Neural progenitor cell (in vitro differentiated cells): Measurements from ENCODE around the gene SSBP4. TPM values are rescaled to one million over a fixed set of nuclear protein-coding genes. Genes with fewer than 3 reads are reported as not detected.
"Not testable (repeated sequence)": the region's sequence is repeated elsewhere in the genome, so short reads cannot be mapped to it uniquely, and the experiment has no call there.

Experiments used
- DNase-seq: peaks from one replicate; pipeline ENCODE4 v3.0.0-alpha.2; 2016; ENCODE audit warnings: low spot score
- H2AFZ ChIP-seq: fragments of 200-600 bp; sonication (generic); replicated peaks from 2 replicates; pipeline ENCODE4 v1.6.1; 2016; ENCODE audit warnings: antibody characterized with exemption
- H3F3A ChIP-seq: fragments of 200-600 bp; sonication (generic); 2 replicates; pipeline ENCODE4 v1.6.1; 2016; ENCODE audit warnings: antibody characterized with exemption, low read depth
- H3K27ac ChIP-seq: fragments of 200-600 bp; sonication (generic); 2 replicates; pipeline ENCODE4 v1.5.1; 2016; ENCODE audit warnings: mild to moderate bottlenecking
- H3K27me3 ChIP-seq: fragments of 200-600 bp; sonication (generic); 2 replicates; pipeline ENCODE4 v1.6.1; 2016; ENCODE audit warnings: mild to moderate bottlenecking, moderate library complexity
- H3K36me3 ChIP-seq: fragments of 200-600 bp; sonication (generic); 2 replicates; pipeline ENCODE4 v1.5.1; 2016
- H3K4me1 ChIP-seq: fragments of 200-600 bp; sonication (generic); 2 replicates; pipeline ENCODE4 v1.6.1; 2016; ENCODE audit warnings: mixed run types
- H3K4me2 ChIP-seq: fragments of 200-600 bp; sonication (generic); 2 replicates; pipeline ENCODE4 v1.6.1; 2016
- H3K4me3 ChIP-seq: fragments of 200-600 bp; sonication (generic); 2 replicates; pipeline ENCODE4 v1.5.1; 2016
- H3K79me2 ChIP-seq: fragments of 200-600 bp; sonication (generic); 2 replicates; pipeline ENCODE4 v1.6.1; 2016; ENCODE audit warnings: low read depth
- H3K9ac ChIP-seq: fragments of 200-600 bp; sonication (generic); 2 replicates; pipeline ENCODE4 v1.6.1; 2016
- H3K9me3 ChIP-seq: fragments of 200-600 bp; sonication (generic); 2 replicates; pipeline ENCODE4 v1.5.1; 2016; ENCODE audit warnings: low read depth
- H4K20me1 ChIP-seq: fragments of 200-600 bp; sonication (generic); 2 replicates; pipeline ENCODE4 v1.6.1; 2016; ENCODE audit warnings: low read depth
- H3K27ac Mint-ChIP-seq: 3 replicates; pipeline ENCODE4 v1.8.0; 2021; ENCODE audit warnings: mixed read lengths
- H3K27me3 Mint-ChIP-seq: 2 replicates; pipeline ENCODE4 v1.8.0; 2022; ENCODE audit warnings: low read depth, mild to moderate bottlenecking, inconsistent platforms, moderate library complexity, mixed read lengths; ENCODE audit not compliant: insufficient read depth
- H3K36me3 Mint-ChIP-seq: 3 replicates; pipeline ENCODE4 v1.8.0; 2021; ENCODE audit warnings: mixed read lengths
- H3K4me1 Mint-ChIP-seq: 3 replicates; pipeline ENCODE4 v1.8.0; 2021; ENCODE audit warnings: mixed read lengths
- H3K4me3 Mint-ChIP-seq: 3 replicates; pipeline ENCODE4 v1.8.0; 2021; ENCODE audit warnings: mild to moderate bottlenecking, moderate library complexity, mixed read lengths
- H3K9me3 Mint-ChIP-seq: 3 replicates; pipeline ENCODE4 v1.8.0; 2020; ENCODE audit warnings: mixed read lengths
- CTCF ChIP-seq: fragments of 200-600 bp; sonication (generic); IDR thresholded peaks from 2 replicates; pipeline ENCODE4 v1.5.1; 2017; ENCODE audit warnings: antibody characterized with exemption, mild to moderate bottlenecking
- EZH2 ChIP-seq: fragments of 200-600 bp; sonication (generic); IDR thresholded peaks from 2 replicates; pipeline ENCODE4 v1.6.1; 2017; ENCODE audit warnings: antibody characterized with exemption, mild to moderate bottlenecking, moderate library complexity
- EZH2phosphoT487 ChIP-seq: fragments of 200-600 bp; sonication (generic); IDR thresholded peaks from 2 replicates; pipeline ENCODE4 v1.6.1; 2017; ENCODE audit warnings: antibody characterized with exemption
- total RNA-seq: library from RNA; depleted of rRNA; stranded (reverse); fragments of >200 nt; gene quantifications from 2 replicates; pipeline ENCODE4 v1.2.3, GENCODE V29; 2015; ENCODE audit warnings: low replicate concordance

Gene SSBP4
- total RNA-seq, 1 donor from 2014 or later: 21.1 TPM

DNA sequence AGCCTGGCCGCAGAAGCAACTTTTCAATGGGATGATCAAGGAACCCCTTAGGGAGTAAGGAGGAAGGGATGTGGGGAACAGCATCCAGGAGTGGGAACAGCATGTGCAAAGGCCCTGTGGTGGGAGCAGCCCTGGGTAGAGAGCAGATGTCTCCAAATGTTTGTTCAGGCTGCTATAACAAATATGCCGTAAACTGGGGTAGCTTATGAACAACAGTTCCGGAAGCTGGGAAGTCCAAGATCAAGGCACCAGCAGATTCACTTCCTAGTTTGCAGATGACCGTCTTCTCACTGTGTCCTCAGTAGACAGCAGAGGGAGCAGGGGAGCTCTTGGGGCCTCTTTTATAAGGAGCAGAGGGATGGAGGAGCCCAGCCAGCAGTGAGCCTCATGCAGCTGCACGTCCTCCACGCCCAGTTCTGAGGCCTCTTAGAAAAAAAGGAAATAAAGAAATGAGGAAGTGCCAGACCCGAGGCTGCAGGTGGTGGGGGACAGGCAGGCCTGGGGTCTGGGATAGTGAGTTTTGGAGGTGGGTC is 17.6 kb upstream of the SSBP4 start:
- Histone ChIP-seq H3K4me3 (no peak overlapping the region), H3K79me2 (no peaks in the 10 kb centered on the region), H2AFZ (no peak overlapping the region), H3K4me2 (no peak overlapping the region), H3K27ac (no peak overlapping the region), H4K20me1 (no peaks in the 10 kb centered on the region), H3F3A (peaks cover 3% of the 10 kb centered on the region), H3K4me1 (peaks cover 6% of the 10 kb centered on the region), H3K36me3 (no peaks in the 10 kb centered on the region), H3K9ac (no peak overlapping the region), H3K9me3 (no peaks in the 10 kb centered on the region), H3K27me3 (peaks cover 5% of the 10 kb centered on the region)
- DNase-seq: peak; percentile 57
- H3K9me3 Mint-ChIP-seq: no peaks in the 10 kb centered on the region
- peak; percentile 41 for TF ChIP-seq CTCF
- no peak for TF ChIP-seq EZH2phosphoT487
- TF ChIP-seq EZH2: no peak
- no peak overlapping the region for H3K4me3 Mint-ChIP-seq
- H3K4me1 Mint-ChIP-seq: peaks cover 28% of the 10 kb centered on the region
- H3K36me3 Mint-ChIP-seq: no peaks in the 10 kb centered on the region
- peaks cover 6% of the 10 kb centered on the region for H3K27me3 Mint-ChIP-seq
- peak overlapping the region; percentile 80 for H3K27ac Mint-ChIP-seq

DNA sequence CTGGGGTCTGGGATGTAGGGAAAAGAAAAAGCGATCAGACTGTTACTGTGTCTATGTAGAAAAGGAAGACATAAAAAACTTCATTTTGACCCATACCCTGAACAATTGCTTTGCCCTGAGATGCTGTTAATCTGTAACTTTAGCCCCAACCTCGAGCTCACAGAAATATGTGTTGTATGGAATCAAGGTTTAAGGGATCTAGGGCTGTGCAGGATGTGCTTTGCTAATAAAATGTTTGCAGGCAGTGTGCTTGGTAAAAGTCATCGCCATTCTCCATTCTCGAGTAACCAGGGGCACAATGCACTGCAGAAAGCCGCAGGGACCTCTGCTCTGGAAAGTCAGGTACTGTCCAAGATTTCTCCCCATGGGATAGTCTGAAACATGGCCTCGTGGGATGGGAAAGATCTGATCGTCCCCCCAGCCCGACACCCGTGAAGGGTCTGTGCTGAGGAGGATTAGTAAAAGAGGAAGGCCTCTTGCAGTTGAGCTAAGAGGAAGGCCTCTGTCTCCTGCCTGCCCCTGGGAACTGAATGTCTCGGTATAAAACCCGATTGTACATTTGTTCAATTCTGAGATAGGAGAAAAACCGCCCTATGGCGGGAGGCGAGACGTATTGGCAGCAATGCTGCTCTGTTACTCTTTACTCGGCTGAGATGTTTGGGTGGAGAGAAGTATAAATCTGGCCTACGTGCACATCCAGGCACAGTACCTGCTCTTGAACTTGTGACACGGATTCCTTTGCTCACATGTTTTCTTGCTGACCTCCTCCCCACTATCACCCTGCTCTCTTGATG is 16.5 kb upstream of the SSBP4 start:
- not testable (repeated sequence) for H3K9me3 ChIP-seq, H3K27ac ChIP-seq, H3K79me2 ChIP-seq, H3K4me3 Mint-ChIP-seq, H3F3A ChIP-seq, H3K4me1 ChIP-seq, H3K27me3 ChIP-seq, H3K27me3 Mint-ChIP-seq, H3K4me2 ChIP-seq, H3K36me3 ChIP-seq, DNase-seq, H4K20me1 ChIP-seq, H3K4me3 ChIP-seq, H2AFZ ChIP-seq, H3K36me3 Mint-ChIP-seq, H3K9ac ChIP-seq, H3K9me3 Mint-ChIP-seq
- H3K4me1 Mint-ChIP-seq: peaks cover 20% of the 10 kb centered on the region
- H3K27ac Mint-ChIP-seq: peak overlapping the region; percentile 74

DNA sequence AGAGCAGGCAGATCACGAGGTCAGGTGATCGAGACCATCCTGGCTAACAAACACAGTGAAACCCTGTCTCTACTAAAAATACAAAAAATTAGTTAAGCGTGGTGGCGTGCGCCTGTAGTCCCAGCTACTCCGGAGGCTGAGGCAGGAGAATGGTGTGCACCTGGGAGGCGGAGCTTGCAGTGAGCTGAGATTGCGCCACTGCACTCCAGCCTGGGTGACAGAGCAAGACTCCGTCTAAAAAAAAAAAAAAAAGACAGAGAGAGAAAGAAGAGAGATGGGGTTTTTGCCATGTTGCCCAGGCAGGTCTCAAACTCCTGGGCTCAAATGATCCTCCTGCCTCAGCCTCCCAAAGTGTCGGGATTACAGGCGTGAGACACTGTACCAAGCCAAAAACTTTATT is 13.4 kb upstream of the SSBP4 start:
- not testable (repeated sequence) for H3K27ac Mint-ChIP-seq, H4K20me1 ChIP-seq, H3K36me3 ChIP-seq, H3K4me2 ChIP-seq, H3K36me3 Mint-ChIP-seq, H3K9ac ChIP-seq, H3K27me3 ChIP-seq, H3K79me2 ChIP-seq, H3K9me3 ChIP-seq, H3K9me3 Mint-ChIP-seq, H2AFZ ChIP-seq, H3F3A ChIP-seq, DNase-seq, H3K4me3 ChIP-seq, H3K27ac ChIP-seq, H3K4me1 ChIP-seq, H3K4me3 Mint-ChIP-seq
- peaks cover 25% of the 10 kb centered on the region for H3K4me1 Mint-ChIP-seq
- peaks cover 12% of the 10 kb centered on the region for H3K27me3 Mint-ChIP-seq

DNA sequence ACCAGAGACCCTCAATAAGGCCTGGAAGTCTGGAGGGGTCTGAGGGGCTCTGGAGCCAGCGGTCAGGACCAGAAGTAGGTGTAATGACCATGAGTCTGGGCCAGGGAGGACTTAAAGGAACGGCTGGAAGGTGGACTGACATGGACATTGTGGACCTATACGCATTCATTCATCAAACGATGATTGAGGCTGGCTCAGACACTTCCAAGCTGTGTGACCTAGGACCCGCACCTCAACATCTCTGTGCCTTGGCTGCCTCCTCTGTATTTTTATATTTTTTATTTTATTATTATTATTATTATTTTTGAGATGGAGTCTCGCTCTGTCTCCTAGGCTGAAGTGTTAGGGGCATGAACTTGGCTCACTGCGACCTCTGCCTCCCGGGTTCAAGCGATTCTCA is 12.4 kb upstream of the SSBP4 start:
- no peaks in the 10 kb centered on the region for H3K9me3 Mint-ChIP-seq
- Histone ChIP-seq H3K9me3 (no peaks in the 10 kb centered on the region), H3K27me3 (peaks cover 11% of the 10 kb centered on the region), H3K27ac (no peak overlapping the region), H3K79me2 (no peaks in the 10 kb centered on the region), H3K4me3 (no peak overlapping the region), H2AFZ (no peak overlapping the region), H3K36me3 (no peaks in the 10 kb centered on the region), H3K4me1 (no peaks in the 10 kb centered on the region), H3K4me2 (no peak overlapping the region), H4K20me1 (no peaks in the 10 kb centered on the region), H3K9ac (no peak overlapping the region), H3F3A (no peaks in the 10 kb centered on the region)
- no peak overlapping the region for H3K4me3 Mint-ChIP-seq
- peaks cover 14% of the 10 kb centered on the region for H3K27me3 Mint-ChIP-seq
- H3K36me3 Mint-ChIP-seq: no peaks in the 10 kb centered on the region
- H3K27ac Mint-ChIP-seq: no peak overlapping the region
- no peak for TF ChIP-seq CTCF
- no peak for TF ChIP-seq EZH2
- TF ChIP-seq EZH2phosphoT487: no peak
- H3K4me1 Mint-ChIP-seq: peaks cover 22% of the 10 kb centered on the region
- DNase-seq: no peak
